ENCODE data around the gene TMTC1. TPM values are rescaled to one million over a fixed set of nuclear protein-coding genes. Genes with fewer than 3 reads are reported as not detected.

TMTC1 gene
- total and polyA plus RNA-seq, 8 donors: 0.85 to 37.7 (median 1.9) TPM

GRCh38 chr12:29726321-29726692 is 57.4 kb downstream of the TMTC1 start:
- Histone ChIP-seq H3K4me1 (no peaks in the 10 kb centered on the region), H3K4me3 (no peak overlapping the region), H3K36me3 (no peaks in the 10 kb centered on the region), H3K27me3 (no peaks in the 10 kb centered on the region), H3K9me3 (no peaks in the 10 kb centered on the region), H3K27ac (peak overlapping the region in 1 of 2 donors; percentile 20)
- intact Hi-C loops (cut with DNase I): no loop called here
- no peak for TF ChIP-seq CTCF (IDR thresholded peaks at IDR 0.05)
- ATAC-seq (no peak), DNase-seq (peak in 1 of 4 donors; percentile 16)

GRCh38 chr12:29725587-29726320 is 58.0 kb downstream of the TMTC1 start:
- Histone ChIP-seq H3K27me3 (no peaks in the 10 kb centered on the region), H3K9me3 (no peaks in the 10 kb centered on the region), H3K4me3 (no peak overlapping the region), H3K27ac (peak overlapping the region in 1 of 2 donors; percentile 20), H3K4me1 (no peaks in the 10 kb centered on the region), H3K36me3 (no peaks in the 10 kb centered on the region)
- intact Hi-C loops (cut with DNase I): no loop called here
- DNase-seq: no peak
- TF ChIP-seq CTCF (IDR thresholded peaks at IDR 0.05): no peak
- no peak for ATAC-seq

- no peak for TF ChIP-seq CTCF (IDR thresholded peaks at IDR 0.05)
- no peaks in the 10 kb centered on the region for H3K27me3 ChIP-seq
- no peak overlapping the region for H3K27ac ChIP-seq
- no peaks in the 10 kb centered on the region for H3K4me1 ChIP-seq
- no peak for DNase-seq
- no peaks in the 10 kb centered on the region for H3K36me3 ChIP-seq
- H3K4me3 ChIP-seq: no peak overlapping the region
- ATAC-seq: no peak
- no peaks in the 10 kb centered on the region for H3K9me3 ChIP-seq
- intact Hi-C loops (cut with DNase I): no loop called here
These were observed 61.6 kb downstream of the TMTC1 start for GRCh38 chr12:29722164-29722563.

- no peaks in the 10 kb centered on the region for H3K9me3 ChIP-seq
- H3K4me1 ChIP-seq: no peaks in the 10 kb centered on the region
- no peak for DNase-seq
- no peak overlapping the region for H3K4me3 ChIP-seq
- ATAC-seq: no peak
- H3K36me3 ChIP-seq: no peaks in the 10 kb centered on the region
- H3K27me3 ChIP-seq: no peaks in the 10 kb centered on the region
- TF ChIP-seq CTCF (IDR thresholded peaks at IDR 0.05): no peak
- intact Hi-C loops (cut with DNase I): no loop called here
- no peak overlapping the region for H3K27ac ChIP-seq
These were observed 64.4 kb downstream of the TMTC1 start for GRCh38 chr12:29719381-29719780.

- DNase-seq: no peak
- Histone ChIP-seq H3K4me1 (peaks cover 0 to 4% of the 10 kb centered on the region in 2 donors), H3K27me3 (no peaks in the 10 kb centered on the region), H3K36me3 (no peaks in the 10 kb centered on the region), H3K9me3 (no peaks in the 10 kb centered on the region), H3K27ac (no peak overlapping the region), H3K4me3 (no peak overlapping the region)
- ATAC-seq: no peak
- intact Hi-C loops (cut with DNase I): no loop called here
- TF ChIP-seq CTCF (IDR thresholded peaks at IDR 0.05): no peak
These were observed 66.1 kb downstream of the TMTC1 start for GRCh38 chr12:29717540-29718100.
